Measurements from ENCODE around the gene ZNF609.

ZNF609 gene

DNA sequence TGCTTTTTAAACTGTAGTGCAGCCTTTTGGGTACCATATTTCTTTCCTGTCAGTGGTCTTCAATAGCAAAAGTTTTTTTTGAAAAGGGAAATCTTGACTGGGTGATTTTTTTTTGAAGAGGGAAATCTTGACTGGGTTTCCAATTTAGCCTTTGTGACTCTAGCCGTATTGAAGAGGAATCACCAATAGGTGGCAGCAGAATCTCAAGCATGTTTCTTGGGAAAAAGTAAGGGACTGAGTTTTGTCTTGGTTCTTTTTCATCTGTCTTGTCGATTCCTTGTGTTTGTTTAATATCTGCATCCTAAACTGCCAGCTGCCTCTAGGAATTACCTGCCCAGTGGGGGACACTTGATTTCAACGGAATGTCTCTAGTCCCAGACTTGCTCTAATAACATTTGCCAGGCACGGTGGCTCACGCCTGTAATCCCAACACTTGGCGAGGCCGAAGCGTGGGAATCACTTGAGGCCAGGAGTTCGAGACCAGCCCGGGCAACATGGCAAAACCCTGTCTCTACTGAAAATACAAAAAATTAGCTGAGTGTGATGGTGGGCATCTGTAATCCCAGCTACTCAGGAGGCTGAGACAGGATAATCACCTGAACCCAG lies 225.9 kb downstream of the ZNF609 start:
- intact Hi-C loops (cut with DNase I): loop anchor here (1.0 kb wide), 1 partner anchor 42 kb away; no protein-coding TSS in a partner anchor
- DNase-seq: no peak

DNA sequence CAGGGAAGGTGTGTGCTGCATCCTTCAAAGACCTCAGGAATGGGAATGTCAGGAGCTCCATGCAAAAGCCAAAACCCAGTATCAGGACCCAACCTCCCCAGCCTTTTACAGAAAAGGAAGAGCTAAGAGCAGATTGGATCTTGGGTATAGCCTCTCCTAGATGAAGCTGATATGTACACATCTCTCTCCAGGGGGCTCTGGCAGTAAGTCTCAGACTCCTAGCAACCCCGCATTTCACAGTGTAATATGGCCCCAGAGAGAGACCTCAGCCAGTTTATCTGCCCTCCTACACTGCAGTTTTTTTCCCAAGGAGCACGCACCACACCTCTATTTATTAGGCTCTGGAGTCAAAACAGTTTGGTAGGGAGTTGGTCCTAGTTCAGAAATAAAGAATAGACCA lies 226.8 kb downstream of the ZNF609 start:
- no peak for DNase-seq
- intact Hi-C loops (cut with DNase I): no loop called here

DNA sequence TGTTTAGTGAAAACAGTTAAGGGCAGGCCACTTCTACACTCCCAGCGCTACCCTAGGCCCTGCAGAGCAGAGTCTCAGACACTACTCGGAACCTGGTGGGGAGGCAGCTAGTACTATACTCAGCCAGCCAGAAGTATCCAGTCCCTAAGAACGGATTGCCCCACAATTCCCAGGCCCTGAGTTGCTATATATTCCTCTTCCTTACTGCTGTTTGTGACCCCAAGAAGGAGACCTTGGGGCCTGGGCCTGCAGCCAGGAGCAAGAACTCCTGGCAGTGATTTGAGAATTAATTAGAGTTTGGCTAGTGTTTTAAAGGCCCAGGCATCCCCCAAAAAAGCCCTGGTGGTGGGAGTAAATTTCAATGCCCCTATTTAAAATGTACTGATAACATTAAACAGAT lies 227.3 kb downstream of the ZNF609 start:
- no peak for DNase-seq
- intact Hi-C loops (cut with DNase I): no loop called here

DNA sequence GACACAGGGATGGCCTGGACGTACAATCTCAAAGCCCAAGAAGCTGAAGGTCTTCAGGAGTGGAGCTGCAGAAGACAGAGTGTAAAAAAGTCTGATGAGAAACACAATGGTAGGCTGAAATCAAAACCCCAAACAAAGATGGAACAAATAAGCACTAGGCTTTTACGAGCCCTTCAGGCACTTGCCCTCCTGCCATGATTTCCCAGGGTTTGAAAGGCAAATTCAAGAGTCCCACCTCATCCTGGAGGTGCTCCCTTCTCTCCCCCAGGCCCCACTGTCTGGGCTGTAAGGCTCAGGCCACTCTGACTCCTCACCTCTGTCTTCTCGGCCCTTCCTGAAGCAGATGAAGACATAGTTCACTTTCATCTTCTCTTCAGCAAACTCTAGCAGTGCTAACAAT lies 228.4 kb downstream of the ZNF609 start:
- intact Hi-C loops (cut with DNase I): no loop called here
- no peak for DNase-seq

DNA sequence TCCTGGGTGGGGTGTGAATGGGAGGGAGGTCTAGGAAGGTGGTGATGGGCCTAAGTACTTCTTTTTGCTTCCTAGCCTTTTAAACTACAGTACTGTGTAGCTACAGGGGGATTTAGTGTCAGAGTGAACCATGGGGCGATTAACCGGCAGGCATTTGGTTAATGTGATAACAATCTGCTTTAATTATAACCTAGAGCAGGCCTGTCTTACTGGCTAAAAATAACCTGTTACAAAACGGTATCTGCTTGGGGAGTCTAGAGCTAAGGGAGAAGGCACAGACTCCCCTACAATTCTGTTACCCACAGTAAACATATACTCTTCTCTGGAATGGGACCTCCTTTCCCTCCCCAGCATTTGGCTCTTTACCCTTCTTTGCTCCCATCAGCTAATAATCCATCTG lies 229.6 kb downstream of the ZNF609 start:
- no peak for DNase-seq
- intact Hi-C loops (cut with DNase I): no loop called here

DNA sequence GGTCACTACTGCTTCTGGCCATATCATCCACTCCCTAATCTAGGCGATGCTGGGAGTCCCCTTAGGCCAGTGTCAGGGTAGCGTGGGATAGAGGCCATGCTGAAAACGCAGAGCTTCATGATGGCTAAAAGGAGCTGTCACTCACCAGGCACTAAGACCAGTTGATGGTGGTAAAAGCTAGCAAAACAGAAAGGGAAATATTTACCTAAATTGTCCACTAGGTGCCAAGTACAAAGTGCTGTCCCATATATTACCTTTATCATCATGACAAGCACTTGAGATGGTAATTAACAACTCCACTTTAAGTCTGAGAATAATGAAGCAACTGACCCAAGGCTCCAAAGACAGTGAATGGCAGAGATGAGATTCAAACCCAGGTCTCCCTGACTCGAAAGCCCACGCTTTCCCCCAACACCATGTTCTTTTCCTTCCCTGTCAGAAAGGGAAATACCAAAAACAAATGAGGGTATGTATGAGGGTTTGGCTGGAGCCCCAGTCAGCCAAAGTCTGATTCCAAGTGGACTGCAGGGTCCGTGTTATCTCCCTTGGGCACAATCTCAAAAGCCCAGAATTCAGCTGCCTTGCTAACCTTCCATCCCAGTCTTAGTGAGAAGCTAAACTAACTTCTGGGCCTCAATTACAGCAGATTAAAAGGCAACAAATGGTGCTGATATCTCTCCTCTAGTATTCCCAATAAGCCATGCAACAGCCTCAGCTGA lies 230.4 kb downstream of the ZNF609 start:
- DNase-seq: no peak
- intact Hi-C loops (cut with DNase I): no loop called here

DNA sequence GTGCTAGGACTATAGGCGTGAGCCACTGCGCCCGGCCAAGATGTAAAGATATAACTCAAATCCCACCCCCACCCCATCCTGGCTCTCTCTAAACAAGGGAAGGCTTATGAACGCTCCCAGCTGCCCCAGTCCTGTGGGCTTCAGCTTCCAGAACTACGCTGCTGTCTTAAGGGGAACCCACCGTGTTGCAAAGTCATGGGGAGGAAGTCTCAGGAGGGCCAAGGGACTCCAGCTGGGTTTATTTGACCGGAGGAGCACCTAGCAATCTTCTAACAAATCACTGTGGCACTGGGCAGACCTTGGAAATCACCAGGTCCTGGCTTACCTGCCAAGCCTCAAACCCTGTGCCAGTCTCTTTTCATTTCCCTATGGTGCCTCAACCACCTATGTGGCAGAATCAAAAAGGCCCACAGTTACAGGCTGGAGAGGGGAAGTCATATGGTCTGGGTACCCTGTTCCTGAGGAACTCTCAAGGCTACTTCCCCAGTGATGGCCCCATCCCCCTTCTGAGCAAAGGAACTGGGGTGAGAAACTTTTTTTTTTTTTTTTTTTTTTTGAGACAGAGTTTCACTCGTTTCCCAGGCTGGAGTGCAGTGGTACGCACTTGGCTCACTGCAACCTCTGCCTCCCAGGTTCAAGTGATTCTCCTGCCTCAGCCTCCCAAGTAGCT lies 231.7 kb downstream of the ZNF609 start:
- DNase-seq: no peak
- intact Hi-C loops (cut with DNase I): no loop called here

DNA sequence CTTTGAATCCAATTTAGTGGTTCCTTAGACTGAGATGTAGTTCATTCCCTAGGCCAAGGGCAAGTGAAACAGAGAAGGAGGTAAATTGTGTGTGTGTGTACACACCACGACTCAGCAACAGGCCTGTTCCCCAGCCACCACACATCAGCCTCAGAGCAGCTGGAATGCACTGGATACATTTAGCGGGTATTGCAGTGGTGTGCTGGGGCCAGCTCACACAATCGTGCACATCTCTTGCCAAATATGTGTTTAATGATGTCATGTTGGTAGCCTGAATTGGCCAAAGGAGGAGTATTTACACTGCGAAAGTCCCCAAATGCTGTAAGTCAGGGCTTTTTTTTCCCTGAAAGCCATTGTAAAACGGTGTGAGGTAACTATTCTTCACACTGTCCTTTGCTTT lies 232.8 kb downstream of the ZNF609 start:
- DNase-seq: peak in 1 of 10 donors; percentile 88
- intact Hi-C loops (cut with DNase I): no loop called here

DNA sequence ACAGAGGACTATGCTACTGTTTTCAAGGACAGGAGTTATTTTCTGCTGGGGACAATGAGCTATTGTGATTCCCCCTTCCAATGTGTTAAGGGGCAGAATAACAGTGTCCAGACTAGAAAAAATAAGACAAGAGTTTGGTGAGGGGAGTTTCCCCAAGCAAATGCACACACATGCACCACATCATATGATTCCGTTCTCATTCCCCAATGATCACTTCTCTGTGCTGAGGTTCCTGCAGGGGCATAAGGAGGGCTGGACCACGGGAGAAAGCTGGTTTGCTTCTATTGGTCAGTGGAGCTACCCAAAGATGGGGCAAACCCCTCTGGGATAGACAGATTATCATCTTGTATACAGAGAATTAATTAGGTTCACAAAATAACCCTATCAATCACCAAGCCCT lies 234.4 kb downstream of the ZNF609 start:
- intact Hi-C loops (cut with DNase I): no loop called here
- DNase-seq: no peak

DNA sequence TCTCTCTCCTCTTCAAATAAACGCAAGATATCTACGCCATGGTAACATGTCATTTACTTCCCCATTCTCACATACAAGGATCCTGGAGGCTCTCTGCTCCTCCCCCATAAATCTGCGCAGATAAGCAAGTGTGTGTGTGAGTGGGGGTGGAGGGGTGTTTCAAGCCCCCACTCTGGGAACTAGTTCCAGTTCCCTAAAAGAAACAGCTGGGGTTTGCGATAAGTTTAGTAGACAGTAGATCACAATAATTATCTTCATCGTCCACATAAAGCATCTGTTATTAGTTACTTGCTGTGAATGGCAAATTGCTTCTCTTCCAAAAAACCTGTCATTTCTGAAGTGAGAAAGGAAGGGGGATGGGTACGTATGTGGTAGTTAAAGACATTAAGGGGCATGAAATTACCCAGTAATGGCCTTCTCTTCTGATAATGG lies 235.2 kb downstream of the ZNF609 start:
- no peak for DNase-seq
- intact Hi-C loops (cut with DNase I): no loop called here

DNA sequence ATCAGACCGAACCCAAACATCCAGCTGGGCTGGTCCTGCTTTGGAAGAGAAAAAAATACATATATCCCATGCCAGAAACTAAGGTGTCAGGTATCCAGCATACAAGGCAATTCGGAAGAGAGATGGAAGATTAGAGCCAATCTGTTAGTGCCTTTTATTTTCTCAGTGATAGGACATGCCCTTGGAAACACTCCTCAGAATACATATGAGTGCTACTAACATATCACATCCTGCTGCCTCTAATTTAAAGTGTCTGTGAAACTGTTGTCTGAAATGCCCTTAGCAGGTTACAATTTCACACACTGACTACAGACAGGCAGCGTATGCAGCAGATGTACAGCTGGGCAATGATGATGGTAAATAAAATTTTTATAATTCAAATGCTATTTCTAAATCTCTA lies 236.1 kb downstream of the ZNF609 start:
- intact Hi-C loops (cut with DNase I): no loop called here
- DNase-seq: no peak

DNA sequence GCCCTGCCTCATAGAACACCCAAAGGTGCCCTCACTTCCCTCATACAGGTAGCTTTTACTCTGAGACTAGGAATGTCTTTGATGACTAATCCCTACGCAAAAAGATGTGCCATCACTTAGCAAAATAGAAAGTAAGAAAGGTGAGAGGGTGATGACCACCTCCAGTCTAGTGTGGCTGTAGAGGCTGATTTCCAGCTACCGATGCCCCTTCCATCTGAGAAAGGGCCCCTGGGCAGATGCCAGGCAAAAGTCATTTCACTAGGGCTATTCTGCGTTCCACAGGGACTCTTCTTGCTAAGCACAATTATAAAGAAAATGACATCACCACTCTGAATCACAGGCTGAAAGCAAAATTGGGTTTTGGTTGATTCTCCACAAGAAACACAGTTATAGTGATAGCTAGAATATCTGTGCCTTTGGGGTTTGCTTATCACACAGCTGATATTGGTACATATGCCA lies 237.6 kb downstream of the ZNF609 start:
- intact Hi-C loops (cut with DNase I): no loop called here
- DNase-seq: no peak

DNA sequence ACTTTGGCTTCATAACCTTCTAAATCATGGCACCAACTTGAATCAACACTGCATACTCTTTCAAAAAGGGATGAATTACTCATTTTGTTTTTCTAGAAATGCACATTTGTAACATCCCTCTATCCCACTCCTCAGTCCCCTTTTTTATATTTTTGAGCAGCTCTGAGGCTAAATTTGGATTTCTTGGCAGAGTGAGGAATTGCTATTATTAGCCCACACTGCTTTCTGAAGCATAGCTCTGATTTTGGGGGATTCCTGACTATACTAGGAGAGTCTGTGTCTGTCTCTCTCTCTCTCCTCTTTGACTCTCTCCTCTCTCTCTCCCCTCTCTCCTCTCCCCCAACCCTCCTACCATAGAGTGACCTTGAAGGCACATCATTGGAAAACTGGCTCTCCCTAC lies 238.4 kb downstream of the ZNF609 start:
- intact Hi-C loops (cut with DNase I): no loop called here
- no peak for DNase-seq

DNA sequence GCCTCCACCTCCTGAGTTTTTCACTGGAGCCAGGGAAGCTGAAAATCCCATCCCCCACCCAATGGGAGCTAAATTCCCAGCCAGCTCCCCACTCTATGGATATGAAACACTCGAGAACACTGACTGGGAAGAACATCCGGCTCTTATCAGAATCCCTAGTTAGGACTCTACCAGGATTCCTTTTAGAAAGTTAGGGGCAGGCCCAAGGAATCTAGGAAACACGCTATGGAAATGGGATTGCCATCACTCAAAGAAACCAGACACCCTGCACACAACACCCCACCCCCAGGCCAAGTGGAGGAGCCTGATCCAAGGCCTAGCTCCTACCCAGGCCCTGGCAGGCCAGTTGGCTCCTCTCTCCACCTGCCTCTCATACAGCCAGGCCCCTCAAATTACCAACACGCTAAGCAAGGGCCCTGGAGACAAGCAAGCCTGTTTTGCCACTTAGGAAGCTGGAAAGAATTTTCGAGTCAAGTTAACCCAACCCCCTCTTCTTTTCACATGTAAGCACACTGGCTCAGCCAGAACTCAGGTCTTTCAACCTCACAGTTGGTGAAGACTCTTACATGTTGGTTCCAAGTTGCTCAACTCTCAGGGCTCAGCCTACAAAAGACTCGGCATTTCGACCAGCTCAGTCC lies 239.5 kb downstream of the ZNF609 start:
- DNase-seq: peak in 2 of 10 donors; percentile 25 to 35
- intact Hi-C loops (cut with DNase I): no loop called here

DNA sequence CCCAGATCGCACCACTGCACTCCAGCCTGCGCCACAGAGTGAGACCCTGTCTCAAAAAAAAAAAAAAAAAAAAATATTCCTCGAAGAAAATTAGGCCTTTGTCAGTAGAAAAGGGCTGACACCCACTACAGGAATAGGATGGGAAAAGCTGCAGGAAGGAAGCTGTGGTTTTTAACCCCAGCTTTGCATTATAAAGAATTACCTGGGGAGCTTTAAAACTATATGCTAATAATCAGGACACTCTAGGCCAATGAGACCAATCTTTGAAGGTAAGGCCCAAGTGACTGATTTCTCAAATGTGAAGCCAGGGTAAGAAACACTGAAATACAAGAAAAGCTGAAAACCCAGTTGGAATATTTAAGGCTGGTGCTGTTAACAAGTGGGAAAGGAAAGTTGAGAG lies 240.7 kb downstream of the ZNF609 start:
- intact Hi-C loops (cut with DNase I): no loop called here
- DNase-seq: no peak

DNA sequence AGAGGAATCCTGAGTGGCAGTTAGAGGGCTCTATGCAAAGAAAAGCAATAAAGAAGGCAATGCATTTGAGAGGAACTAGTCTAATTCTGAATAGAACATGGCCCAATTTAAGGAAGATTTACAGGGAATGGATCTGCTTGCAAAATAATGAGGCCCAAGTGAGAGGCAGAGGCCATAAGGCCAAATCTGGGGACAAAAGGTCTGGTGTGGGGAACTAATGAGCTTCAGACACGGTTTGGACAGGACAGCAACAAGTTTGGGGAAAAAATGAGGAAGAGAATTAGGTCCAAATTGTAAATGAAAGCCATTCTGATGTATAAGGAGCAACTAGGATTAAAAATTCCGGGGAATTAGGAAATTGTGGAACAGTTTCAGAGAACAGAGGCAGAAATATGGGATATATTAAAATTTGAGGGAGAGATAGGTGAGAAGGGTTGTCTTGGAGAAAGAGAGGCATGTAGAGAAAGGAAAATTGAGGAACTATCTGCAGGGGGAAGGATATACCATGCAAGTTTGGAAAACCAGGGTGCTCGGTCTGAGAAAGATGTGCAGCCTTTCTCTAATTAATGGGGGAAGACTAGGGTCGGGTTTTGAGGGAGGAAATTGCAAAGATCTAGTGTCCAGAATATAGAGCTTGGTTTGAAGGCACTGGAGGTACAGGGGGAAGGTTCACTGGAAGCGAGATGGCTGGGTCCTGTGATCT lies 241.3 kb downstream of the ZNF609 start:
- DNase-seq: no peak
- intact Hi-C loops (cut with DNase I): no loop called here

DNA sequence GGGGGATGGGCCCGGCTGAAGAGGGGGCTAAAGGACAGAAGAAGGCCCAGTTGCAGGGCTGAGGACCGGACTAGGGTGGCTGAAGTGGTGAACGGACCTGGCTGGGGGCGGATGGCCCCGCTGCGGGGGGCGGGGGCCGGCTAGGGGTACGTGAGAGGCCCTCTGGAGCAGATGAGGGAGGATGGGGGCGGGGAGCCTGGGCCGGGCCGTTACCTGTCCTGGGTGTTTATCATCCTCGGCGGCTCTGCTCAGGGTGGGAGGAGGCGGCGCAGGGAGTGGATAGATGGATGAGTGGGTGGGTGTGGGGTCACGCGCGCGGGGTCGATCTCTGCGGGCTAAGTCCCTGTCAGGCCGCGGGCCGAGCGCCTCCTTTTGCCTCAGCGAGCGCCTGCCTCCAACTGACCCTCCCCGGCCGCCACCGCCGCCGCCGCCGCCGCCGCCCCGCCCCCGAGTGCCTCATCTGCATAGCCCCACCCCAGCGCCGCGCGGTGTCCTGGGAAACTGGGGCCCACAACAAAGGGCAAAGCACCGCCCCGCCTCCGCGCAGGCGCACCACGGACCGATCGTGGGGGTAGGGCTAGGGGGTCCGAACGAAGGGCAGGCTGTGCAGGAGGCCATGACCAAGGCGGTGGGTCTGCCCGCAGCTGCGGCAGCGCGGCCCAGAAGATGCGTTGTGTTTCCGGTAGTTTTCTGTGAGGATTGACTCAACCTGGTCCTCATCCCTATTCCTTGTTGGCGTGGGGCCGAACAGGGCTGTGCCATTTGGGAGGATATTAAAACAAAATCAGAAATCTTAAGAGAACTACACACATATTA lies 242.6 kb downstream of the ZNF609 start:
- intact Hi-C loops (cut with DNase I): no loop called here

DNA sequence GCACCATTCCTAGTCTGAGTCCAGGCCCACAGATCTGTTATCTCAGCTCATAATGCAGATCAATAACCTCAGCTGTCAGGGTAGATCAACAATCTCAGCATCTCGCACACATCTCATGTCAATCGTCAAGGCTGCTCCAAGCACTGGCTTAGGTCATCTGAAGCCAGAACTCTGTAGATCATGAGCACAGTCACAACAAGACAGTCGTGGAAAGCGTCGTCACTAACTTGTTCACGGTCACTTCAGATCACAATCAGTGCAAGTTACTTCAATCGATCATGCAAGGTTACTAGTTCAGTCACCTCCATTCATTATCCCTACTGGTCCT lies 243.2 kb downstream of the ZNF609 start:
- DNase-seq: no peak
- intact Hi-C loops (cut with DNase I): no loop called here

More for the DNA sequence above, 242.6 kb downstream of the ZNF609 start:
- DNase-seq: peak; percentile 96 to 100 (median 99)

DNA sequence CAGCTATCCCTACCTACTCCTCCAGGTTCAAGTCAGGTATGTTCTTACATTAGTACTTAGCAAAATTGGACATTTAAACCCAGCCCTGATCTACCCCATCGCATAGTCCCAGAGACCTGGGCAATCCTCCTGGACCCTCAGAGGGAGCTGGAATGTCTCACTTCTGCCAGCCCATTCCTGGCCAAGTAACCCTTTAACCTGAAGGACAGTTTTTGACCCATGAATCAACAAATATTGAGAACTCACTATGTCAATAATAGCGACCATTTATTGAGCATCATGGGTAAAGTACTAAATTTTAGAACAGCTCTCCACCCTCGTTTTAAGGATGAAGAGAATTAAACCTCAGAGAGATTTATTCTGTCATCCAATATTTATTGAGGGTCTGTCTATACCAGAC lies 244.6 kb downstream of the ZNF609 start:
- intact Hi-C loops (cut with DNase I): no loop called here
- DNase-seq: no peak
